Ishikawa (cell line): Measurements from ENCODE around the gene TRIM34.

Source experiments
- CEBPB ChIP-seq: IDR thresholded peaks from 2 replicates; pipeline ENCODE4 v1.6.1; 2012
- CREB1 ChIP-seq: IDR thresholded peaks from 2 replicates; pipeline ENCODE4 v1.6.1; 2012; ENCODE audit warnings: low read depth
- MAX ChIP-seq: IDR thresholded peaks from 2 replicates; pipeline ENCODE4 v1.6.1; 2012
- YY1 ChIP-seq: IDR thresholded peaks from 2 replicates; pipeline ENCODE4 v1.6.1; 2012; ENCODE audit warnings: low read depth
- ZBTB7A ChIP-seq: IDR thresholded peaks from 2 replicates; pipeline ENCODE4 v1.6.1; 2012; ENCODE audit warnings: low read depth

GRCh38 chr11:5593146-5593545 is 31.7 kb upstream of the TRIM34 start:
- no peak for TF ChIP-seq ZBTB7A
- TF ChIP-seq CREB1: no peak
- no peak for TF ChIP-seq YY1
- no peak for TF ChIP-seq MAX
- TF ChIP-seq CEBPB: no peak
